Testis (tissue), 2 donors: Measurements from ENCODE around the gene GJB5.

ENCODE experiments used
- CTCF ChIP-seq, 3 experiments: fragments of 450-650 bp in 2 of 3; fragments of 200-600 bp in 1 of 3; sonication (generic) in 1 of 3; IDR thresholded peaks; one replicate each; pipeline ENCODE4 v1.5.1; 2016 to 2019; ENCODE audit warnings: antibody characterized with exemption in 3 of 3, mild to moderate bottlenecking in 2 of 3, moderate library complexity in 1 of 3
- POLR2A ChIP-seq: fragments of 450-650 bp; IDR thresholded peaks from one replicate; pipeline ENCODE4 v1.6.1; 2017; ENCODE audit warnings: antibody characterized with exemption, mild to moderate bottlenecking, moderate library complexity

GRCh38 chr1:34779005-34779404 is 24.2 kb downstream of the GJB5 start:
- no peak for TF ChIP-seq POLR2A
- no peak for TF ChIP-seq CTCF (IDR thresholded peaks at IDR 0.05)
